Adrenal gland (tissue), 5 donors: ENCODE results near the gene TMED7.

Source experiments
- CTCF ChIP-seq, 6 experiments: fragments of 450-650 bp in 4 of 6; fragments of 200-600 bp in 2 of 6; sonication (generic) in 1 of 6; IDR thresholded peaks; 1 replicate in 5 of 6; 2 replicates in 1 of 6; pipeline versions ENCODE4 v1.5.1 to v1.8.0; 2016 to 2021; ENCODE audit warnings: antibody characterized with exemption in 6 of 6, mild to moderate bottlenecking in 2 of 6, moderate library complexity in 1 of 6
- POLR2A ChIP-seq, 2 donors: fragments of 450-650 bp; IDR thresholded peaks; one replicate each; pipeline ENCODE4 v1.6.1; 2017; ENCODE audit warnings: antibody characterized with exemption in 2 of 2, mild to moderate bottlenecking in 2 of 2, moderate library complexity in 1 of 2
- donor health status: DM: no; HTN: no; CAD: no.

- TF ChIP-seq POLR2A (IDR thresholded peaks at IDR 0.05) (no peak), CTCF (IDR thresholded peaks at IDR 0.05) (no peak)
Measured at GRCh38 chr5:115657881-115658233, 32.0 kb upstream of the TMED7 start.
